ENCODE results near the gene CDH15.

Gene CDH15

GRCh38 chr16:89189358-89190025, 17.9 kb downstream of the CDH15 start:
- H3K4me3 ChIP-seq (replicated peaks in 1 of 2; ENCODE audit: low read depth in 2 of 2, low read length in 2 of 2) = no peak overlapping the region
- TF ChIP-seq CTCF (IDR thresholded peaks at IDR 0.05; ENCODE audit: low read depth, low read length) = no peak
- DNase-seq (ENCODE audit: low read depth in 2 of 2) = no peak

- no peak for TF ChIP-seq CTCF (IDR thresholded peaks at IDR 0.05; ENCODE audit: low read depth, low read length)
Observed at GRCh38 chr16:89190150-89190958, 18.8 kb downstream of the CDH15 start.

GRCh38 chr16:89191033-89191900, 19.7 kb downstream of the CDH15 start:
- DNase-seq (ENCODE audit: low read depth in 2 of 2) = no peak
- no peak for TF ChIP-seq CTCF (IDR thresholded peaks at IDR 0.05; ENCODE audit: low read depth, low read length)

More at GRCh38 chr16:89190150-89190958, 18.8 kb downstream of the CDH15 start:
- H3K4me3 ChIP-seq (replicated peaks in 1 of 2; ENCODE audit: low read depth in 2 of 2, low read length in 2 of 2) = no peak overlapping the region
- no peak for DNase-seq (ENCODE audit: low read depth in 2 of 2)

GRCh38 chr16:89191901-89192185, 20.3 kb downstream of the CDH15 start:
- H3K4me3 ChIP-seq (replicated peaks in 1 of 2; ENCODE audit: low read depth in 2 of 2, low read length in 2 of 2) = peak overlapping the region; percentile 33 to 59
- no peak for TF ChIP-seq CTCF (IDR thresholded peaks at IDR 0.05; ENCODE audit: low read depth, low read length)
- no peak for DNase-seq (ENCODE audit: low read depth in 2 of 2)

More at GRCh38 chr16:89191033-89191900, 19.7 kb downstream of the CDH15 start:
- peak overlapping the region; percentile 4 to 17 for H3K4me3 ChIP-seq (replicated peaks in 1 of 2; ENCODE audit: low read depth in 2 of 2, low read length in 2 of 2)

GRCh38 chr16:89192186-89192955, 20.8 kb downstream of the CDH15 start:
- peak overlapping the region; percentile 33 to 59 for H3K4me3 ChIP-seq (replicated peaks in 1 of 2; ENCODE audit: low read depth in 2 of 2, low read length in 2 of 2)
- DNase-seq (ENCODE audit: low read depth in 2 of 2) = peak; percentile 97 to 99

GRCh38 chr16:89192956-89193575, 21.5 kb downstream of the CDH15 start:
- H3K4me3 ChIP-seq (replicated peaks in 1 of 2; ENCODE audit: low read depth in 2 of 2, low read length in 2 of 2) = peak overlapping the region; percentile 14 to 28
- peak in 1 of 2 donors; percentile 97 for DNase-seq (ENCODE audit: low read depth in 2 of 2)
- TF ChIP-seq CTCF (IDR thresholded peaks at IDR 0.05; ENCODE audit: low read depth, low read length) = no peak
